Stimulated activated naive CD8-positive, alpha-beta T cell treated with anti-CD3 and anti-CD28 coated beads, Interleukin-15, amount 100 ng/mL, for 72 hours (primary cell): ENCODE data around the gene EDIL3.

Experiments
- ATAC-seq: fragments of 150-1000 bp; cut with Tn5 transposase; 2 replicates; pipeline ENCODE4 v1.10.0; 2021; ENCODE audit warnings: mild to moderate bottlenecking, moderate library complexity
- DNase-seq, 2 donors: peaks; one replicate each; pipeline ENCODE4 v3.0.0; 2021 to 2022
- H3K27ac Mint-ChIP-seq, 2 donors: one replicate each; pipeline ENCODE4 v1.8.0; 2022; ENCODE audit warnings: mild to moderate bottlenecking in 2 of 2, mixed read lengths in 2 of 2, moderate library complexity in 2 of 2
- H3K27me3 Mint-ChIP-seq: one replicate; pipeline ENCODE4 v1.8.0; 2022; ENCODE audit warnings: mixed read lengths
- H3K4me1 Mint-ChIP-seq: one replicate; pipeline ENCODE4 v1.8.0; 2022; ENCODE audit warnings: mild to moderate bottlenecking, mixed read lengths
- H3K4me3 Mint-ChIP-seq, 2 donors: one replicate each; pipeline ENCODE4 v1.8.0; 2022; ENCODE audit warnings: mild to moderate bottlenecking in 2 of 2, mixed read lengths in 2 of 2, moderate library complexity in 1 of 2
- H3K9me3 Mint-ChIP-seq, 2 donors: one replicate each; pipeline ENCODE4 v1.8.0; 2022; ENCODE audit warnings: mixed read lengths in 2 of 2

The EDIL3 gene

GRCh38 chr5:84383296-84383815 is 1.3 kb downstream of the EDIL3 start:
- H3K27ac Mint-ChIP-seq, result no peak overlapping the region
- no peak for DNase-seq
- H3K4me1 Mint-ChIP-seq, result peaks cover 24% of the 10 kb centered on the region
- no peak overlapping the region for H3K4me3 Mint-ChIP-seq
- peak; percentile 12 for ATAC-seq
- no peaks in the 10 kb centered on the region for H3K9me3 Mint-ChIP-seq
- H3K27me3 Mint-ChIP-seq, result peaks cover 52% of the 10 kb centered on the region

- Mint-ChIP-seq H3K27me3 (peaks cover 52% of the 10 kb centered on the region), H3K9me3 (no peaks in the 10 kb centered on the region)
- DNase-seq, result no peak
These were observed 2.1 kb downstream of the EDIL3 start for GRCh38 chr5:84382363-84383295.

GRCh38 chr5:84381502-84382362 is 2.9 kb downstream of the EDIL3 start:
- H3K27ac Mint-ChIP-seq, result no peak overlapping the region
- ATAC-seq (no peak), DNase-seq (no peak)
- peaks cover 24% of the 10 kb centered on the region for H3K4me1 Mint-ChIP-seq
- H3K9me3 Mint-ChIP-seq, result no peaks in the 10 kb centered on the region
- peak overlapping the region in 1 of 2 donors; percentile 2 for H3K4me3 Mint-ChIP-seq
- H3K27me3 Mint-ChIP-seq, result peaks cover 52% of the 10 kb centered on the region

More at GRCh38 chr5:84382363-84383295, 2.1 kb downstream of the EDIL3 start:
- peak; percentile 48 for ATAC-seq
- H3K4me1 Mint-ChIP-seq, result peaks cover 24% of the 10 kb centered on the region
- no peak overlapping the region for H3K27ac Mint-ChIP-seq
- H3K4me3 Mint-ChIP-seq, result peak overlapping the region in 1 of 2 donors; percentile 2

GRCh38 chr5:84379749-84380148 is 4.9 kb downstream of the EDIL3 start:
- Mint-ChIP-seq H3K27me3 (peaks cover 33% of the 10 kb centered on the region), H3K4me3 (no peak overlapping the region), H3K4me1 (peaks cover 20% of the 10 kb centered on the region), H3K27ac (no peak overlapping the region), H3K9me3 (no peaks in the 10 kb centered on the region)
- DNase-seq (no peak), ATAC-seq (no peak)

DNA sequence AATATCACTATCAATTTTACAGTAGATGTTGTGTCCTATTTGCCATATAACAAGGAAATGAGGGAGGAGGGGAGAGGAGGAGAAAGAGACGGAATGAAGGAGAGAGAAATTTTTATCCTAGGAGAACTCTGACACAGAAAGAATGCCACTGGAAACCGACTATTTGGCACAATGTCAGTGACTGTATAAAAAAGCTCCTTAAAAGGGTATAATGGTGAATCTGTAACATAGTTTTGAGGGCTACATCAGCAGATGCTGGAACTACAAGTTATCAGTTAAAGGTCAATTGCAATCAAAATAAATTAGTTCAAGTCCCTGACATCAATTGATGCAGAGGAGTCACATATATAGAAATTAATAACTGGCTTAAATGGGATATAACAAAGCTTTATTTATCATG is 5.7 kb downstream of the EDIL3 start:
- H3K27me3 Mint-ChIP-seq, result peaks cover 25% of the 10 kb centered on the region
- no peak for DNase-seq

DNA sequence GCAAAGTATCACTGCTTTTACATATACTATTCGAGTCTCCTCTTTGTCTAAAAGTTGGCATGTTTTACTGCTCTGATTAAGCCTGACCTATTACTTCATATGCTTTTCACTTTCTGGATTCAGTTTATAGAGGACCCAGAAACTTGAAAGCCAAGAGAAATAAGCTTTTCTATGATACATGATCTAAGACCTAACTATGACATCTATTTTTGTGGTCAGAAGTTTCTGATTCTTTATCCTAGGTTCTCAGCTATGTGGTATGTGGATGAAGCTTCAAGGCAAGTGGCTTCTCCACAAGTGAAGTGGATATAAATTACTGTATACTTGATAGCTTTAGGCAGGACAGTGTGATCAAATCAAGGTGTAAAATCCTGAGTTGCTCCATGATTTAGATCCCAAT is 6.3 kb downstream of the EDIL3 start:
- no peak for ATAC-seq
- Mint-ChIP-seq H3K27ac (no peak overlapping the region), H3K4me1 (peaks cover 10% of the 10 kb centered on the region), H3K9me3 (no peaks in the 10 kb centered on the region), H3K27me3 (peaks cover 20% of the 10 kb centered on the region), H3K4me3 (no peak overlapping the region)
- DNase-seq, result no peak

More for the DNA sequence above, 5.7 kb downstream of the EDIL3 start:
- H3K4me1 Mint-ChIP-seq, result peaks cover 15% of the 10 kb centered on the region
- H3K27ac Mint-ChIP-seq, result no peak overlapping the region
- no peak for ATAC-seq
- H3K9me3 Mint-ChIP-seq, result no peaks in the 10 kb centered on the region
- no peak overlapping the region for H3K4me3 Mint-ChIP-seq

GRCh38 chr5:84376346-84376745 is 8.3 kb downstream of the EDIL3 start:
- DNase-seq (no peak), ATAC-seq (no peak)
- Mint-ChIP-seq H3K27me3 (no peaks in the 10 kb centered on the region), H3K4me1 (no peaks in the 10 kb centered on the region), H3K27ac (no peak overlapping the region), H3K4me3 (no peak overlapping the region), H3K9me3 (no peaks in the 10 kb centered on the region)

- H3K4me1 Mint-ChIP-seq, result no peaks in the 10 kb centered on the region
- no peaks in the 10 kb centered on the region for H3K27me3 Mint-ChIP-seq
- H3K9me3 Mint-ChIP-seq, result no peaks in the 10 kb centered on the region
- DNase-seq (no peak), ATAC-seq (no peak)
- no peak overlapping the region for H3K27ac Mint-ChIP-seq
- no peak overlapping the region for H3K4me3 Mint-ChIP-seq
These were observed 10.1 kb downstream of the EDIL3 start for GRCh38 chr5:84374568-84374967.

GRCh38 chr5:84373506-84373905 is 11.2 kb downstream of the EDIL3 start:
- no peaks in the 10 kb centered on the region for H3K9me3 Mint-ChIP-seq
- DNase-seq, result no peak

DNA sequence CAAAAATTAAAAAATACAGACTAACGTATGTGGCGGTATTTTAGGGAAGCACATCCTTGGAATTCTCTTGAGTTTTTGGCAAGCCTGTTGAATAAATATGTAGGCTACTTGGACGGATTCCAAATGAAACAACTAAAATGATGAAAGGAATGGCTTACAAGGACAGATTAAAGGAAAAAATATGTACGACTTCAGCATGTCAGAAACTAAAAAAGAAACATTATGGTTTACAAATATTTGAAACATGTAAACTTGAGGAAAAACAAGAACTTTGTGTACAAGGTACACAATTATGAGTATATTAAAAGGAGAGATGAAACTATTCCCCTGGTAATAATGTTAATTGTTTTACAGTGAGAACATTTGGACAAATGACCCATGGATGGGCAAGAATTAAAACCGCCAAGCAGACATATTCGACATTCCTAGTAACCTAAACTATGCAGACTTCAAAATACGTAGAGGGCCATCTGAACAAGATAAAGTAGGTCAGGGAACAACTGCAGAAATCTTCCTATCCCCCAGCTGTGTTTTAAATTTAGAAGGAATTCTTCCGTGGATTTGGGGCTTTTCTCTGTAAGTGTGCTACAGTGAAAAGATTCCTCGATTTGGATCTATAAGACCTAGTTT is 12.5 kb downstream of the EDIL3 start:
- Mint-ChIP-seq H3K4me1 (no peaks in the 10 kb centered on the region), H3K9me3 (no peaks in the 10 kb centered on the region), H3K27me3 (no peaks in the 10 kb centered on the region), H3K27ac (no peak overlapping the region), H3K4me3 (no peak overlapping the region)
- no peak for DNase-seq
- no peak for ATAC-seq

More at GRCh38 chr5:84373506-84373905, 11.2 kb downstream of the EDIL3 start:
- Mint-ChIP-seq H3K27me3 (no peaks in the 10 kb centered on the region), H3K4me1 (no peaks in the 10 kb centered on the region), H3K27ac (no peak overlapping the region), H3K4me3 (no peak overlapping the region)
- ATAC-seq, result no peak

DNA sequence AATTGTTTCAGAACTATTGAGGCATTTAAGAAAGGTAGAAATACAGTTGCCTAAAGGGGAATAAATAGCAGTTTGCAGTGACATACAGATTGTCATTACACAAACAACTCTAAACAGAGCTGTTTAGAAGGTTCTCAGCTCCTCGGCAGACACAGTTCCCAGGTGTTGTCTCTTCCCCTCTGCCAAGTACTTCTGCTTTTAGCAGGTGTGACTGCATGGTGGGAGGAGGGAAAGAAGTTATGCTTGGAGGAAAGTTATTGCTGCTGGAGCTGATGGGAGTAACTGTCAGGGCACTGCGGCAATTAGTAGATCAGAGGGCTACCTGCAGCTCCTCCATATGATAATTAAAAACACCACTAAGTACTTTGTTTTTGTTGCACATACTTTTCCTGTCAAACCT is 14.5 kb downstream of the EDIL3 start:
- H3K4me3 Mint-ChIP-seq, result no peak overlapping the region
- ATAC-seq (no peak), DNase-seq (no peak)
- no peak overlapping the region for H3K27ac Mint-ChIP-seq
- no peaks in the 10 kb centered on the region for H3K27me3 Mint-ChIP-seq
- H3K4me1 Mint-ChIP-seq, result no peaks in the 10 kb centered on the region
- no peaks in the 10 kb centered on the region for H3K9me3 Mint-ChIP-seq

DNA sequence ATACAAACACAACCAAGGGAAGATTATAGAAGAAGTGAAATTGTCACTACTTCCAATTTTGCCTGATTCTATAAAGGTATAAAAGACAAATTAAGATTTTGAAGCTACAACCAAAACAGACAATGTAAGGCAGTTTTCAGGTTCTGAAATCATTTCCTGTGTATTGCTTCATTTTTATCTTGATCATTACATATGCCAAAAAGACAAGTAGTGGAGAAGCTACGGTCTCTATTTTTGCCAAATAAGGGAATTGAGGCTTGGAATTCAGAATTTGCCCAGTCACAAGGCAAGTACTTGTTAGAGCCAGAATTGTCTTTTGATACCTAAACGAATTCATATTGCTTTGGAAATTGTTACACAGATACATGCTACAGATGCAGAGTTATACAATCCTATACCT is 20.6 kb downstream of the EDIL3 start:
- Mint-ChIP-seq H3K4me1 (no peaks in the 10 kb centered on the region), H3K4me3 (no peak overlapping the region), H3K9me3 (no peaks in the 10 kb centered on the region), H3K27ac (no peak overlapping the region), H3K27me3 (no peaks in the 10 kb centered on the region)
- ATAC-seq, result no peak
- no peak for DNase-seq

- Mint-ChIP-seq H3K4me1 (no peaks in the 10 kb centered on the region), H3K4me3 (no peak overlapping the region), H3K9me3 (no peaks in the 10 kb centered on the region), H3K27me3 (no peaks in the 10 kb centered on the region), H3K27ac (no peak overlapping the region)
- DNase-seq (no peak), ATAC-seq (no peak)
These were observed 22.5 kb downstream of the EDIL3 start for GRCh38 chr5:84362061-84362720.

- ATAC-seq, result no peak
- Mint-ChIP-seq H3K4me1 (no peaks in the 10 kb centered on the region), H3K4me3 (no peak overlapping the region), H3K27ac (no peak overlapping the region), H3K9me3 (no peaks in the 10 kb centered on the region), H3K27me3 (no peaks in the 10 kb centered on the region)
- no peak for DNase-seq
These were observed 23.1 kb downstream of the EDIL3 start for GRCh38 chr5:84361572-84361971.

DNA sequence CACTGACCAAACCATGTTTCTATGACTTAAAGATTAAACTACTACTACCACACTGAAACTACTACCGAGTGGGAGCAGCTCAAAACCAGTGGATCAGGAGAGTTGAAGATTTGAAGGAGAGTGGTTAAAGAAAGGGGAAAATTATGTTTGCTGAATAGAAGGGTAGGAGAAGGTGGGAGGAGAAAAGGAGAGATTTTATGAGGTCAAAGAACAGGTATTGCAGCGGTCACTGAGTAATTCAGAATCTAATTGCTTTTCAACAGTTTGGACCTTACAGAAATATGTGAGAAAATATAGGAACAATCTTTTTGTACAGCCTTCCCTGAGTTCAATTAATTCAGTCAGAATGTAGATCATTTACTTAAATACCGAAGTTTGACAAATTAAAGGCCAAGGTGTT is 24.6 kb downstream of the EDIL3 start:
- no peak overlapping the region for H3K4me3 Mint-ChIP-seq
- DNase-seq (no peak), ATAC-seq (no peak)
- H3K4me1 Mint-ChIP-seq, result no peaks in the 10 kb centered on the region
- H3K27ac Mint-ChIP-seq, result no peak overlapping the region
- no peaks in the 10 kb centered on the region for H3K9me3 Mint-ChIP-seq
- no peaks in the 10 kb centered on the region for H3K27me3 Mint-ChIP-seq
